SK-N-SH (cell line): ENCODE measurements around the gene CLASP1.

Source experiments
- CTCF ChIP-seq: fragments of 200-600 bp; sonication (generic); IDR thresholded peaks from 2 replicates; pipeline ENCODE4 v1.6.1; 2017; ENCODE audit warnings: antibody characterized with exemption, mild to moderate bottlenecking, moderate library complexity
- GABPA ChIP-seq: IDR thresholded peaks from 2 replicates; pipeline ENCODE4 v1.4.0; 2012; ENCODE audit warnings: low read depth, mild to moderate bottlenecking
- MAX ChIP-seq: IDR thresholded peaks from 2 replicates; pipeline ENCODE4 v1.4.0; 2012; ENCODE audit warnings: low read depth
- POLR2AphosphoS5 ChIP-seq: IDR thresholded peaks from 2 replicates; pipeline ENCODE4 v1.6.1; 2012; ENCODE audit warnings: low read depth, low read length

- no peak for TF ChIP-seq CTCF
- TF ChIP-seq MAX, result no peak
- no peak for TF ChIP-seq POLR2AphosphoS5
- no peak for TF ChIP-seq GABPA
Measured at GRCh38 chr2:121400201-121400600, 249.1 kb downstream of the CLASP1 start.
